Rectal smooth muscle tissue (tissue), 1 donor: ENCODE data around the gene NUP35.
A peak's percentile ranks its signal among the peaks of the same experiment; 100 is the strongest.

ENCODE experiments used
- H3K27ac ChIP-seq: one replicate; pipeline ENCODE4 v1.7.0; 2013; ENCODE audit warnings: low read depth, low read length, inconsistent platforms
- H3K27me3 ChIP-seq: one replicate; pipeline ENCODE4 v1.7.0; 2013; ENCODE audit warnings: low read length; ENCODE audit not compliant: control insufficient read depth, insufficient read depth
- H3K36me3 ChIP-seq: one replicate; pipeline ENCODE4 v1.7.0; 2013; ENCODE audit warnings: low read length; ENCODE audit not compliant: control insufficient read depth, insufficient read depth
- H3K4me1 ChIP-seq: one replicate; pipeline ENCODE4 v1.7.0; 2013; ENCODE audit warnings: low read length; ENCODE audit not compliant: control insufficient read depth, insufficient read depth
- H3K4me3 ChIP-seq: one replicate; pipeline ENCODE4 v1.7.0; 2013; ENCODE audit warnings: low read length
- H3K9ac ChIP-seq: one replicate; pipeline ENCODE4 v1.7.0; 2013; ENCODE audit warnings: low read length

The NUP35 gene

GRCh38 chr2:183124222-183124956 lies at the start of gene NUP35:
Gene NUP35, plus strand, starts transcription at chr2:183124443. Its CDS starts 15 bp downstream, at chr2:183124458.
- peak within 1 kb of the TSS; percentile 99 for H3K4me3 ChIP-seq
- peaks cover 4% of the 10 kb centered on the region for H3K4me1 ChIP-seq
- H3K27ac ChIP-seq = peak within 1 kb of the TSS; percentile 89
- no peaks in the 10 kb centered on the region for H3K36me3 ChIP-seq
- no peaks in the 10 kb centered on the region for H3K27me3 ChIP-seq
- peak within 1 kb of the TSS; percentile 28 for H3K9ac ChIP-seq

GRCh38 chr2:183078163-183078463 lies 46.1 kb upstream of the NUP35 start:
- peak overlapping the region; percentile 89 for H3K4me3 ChIP-seq
- no peaks in the 10 kb centered on the region for H3K36me3 ChIP-seq
- H3K4me1 ChIP-seq = peaks cover 2% of the 10 kb centered on the region
- no peaks in the 10 kb centered on the region for H3K27me3 ChIP-seq
- no peak overlapping the region for H3K9ac ChIP-seq
- H3K27ac ChIP-seq = peak overlapping the region; percentile 97

- H3K27ac ChIP-seq = peak within 1 kb of the TSS; percentile 97
- H3K9ac ChIP-seq = peak within 1 kb of the TSS; percentile 94
- peak within 1 kb of the TSS; percentile 89 for H3K4me3 ChIP-seq
- peaks cover 2% of the 10 kb centered on the region for H3K4me1 ChIP-seq
- H3K27me3 ChIP-seq = no peaks in the 10 kb centered on the region
- H3K36me3 ChIP-seq = no peaks in the 10 kb centered on the region
These were observed 45.6 kb upstream of the NUP35 start, which contains the start of gene DUSP19 for GRCh38 chr2:183078464-183079138. Gene DUSP19, plus strand, starts transcription at chr2:183078747. Its CDS starts 187 bp downstream, at chr2:183078934.

GRCh38 chr2:183079139-183079775 lies 45.0 kb upstream of the NUP35 start:
- H3K36me3 ChIP-seq = no peaks in the 10 kb centered on the region
- H3K4me1 ChIP-seq = peaks cover 2% of the 10 kb centered on the region
- peak overlapping the region; percentile 97 for H3K27ac ChIP-seq
- H3K4me3 ChIP-seq = peak overlapping the region; percentile 89
- peak overlapping the region; percentile 94 for H3K9ac ChIP-seq
- no peaks in the 10 kb centered on the region for H3K27me3 ChIP-seq

- Histone ChIP-seq H3K27me3 (no peaks in the 10 kb centered on the region), H3K4me1 (peaks cover 2% of the 10 kb centered on the region), H3K27ac (no peak overlapping the region), H3K36me3 (no peaks in the 10 kb centered on the region), H3K4me3 (no peak overlapping the region), H3K9ac (no peak overlapping the region)
These were observed 42.3 kb upstream of the NUP35 start for GRCh38 chr2:183081911-183082310.

GRCh38 chr2:183088061-183088460 lies 36.2 kb upstream of the NUP35 start:
- no peaks in the 10 kb centered on the region for H3K36me3 ChIP-seq
- H3K27ac ChIP-seq = no peak overlapping the region
- H3K9ac ChIP-seq = no peak overlapping the region
- H3K4me1 ChIP-seq = no peaks in the 10 kb centered on the region
- no peak overlapping the region for H3K4me3 ChIP-seq
- H3K27me3 ChIP-seq = no peaks in the 10 kb centered on the region

- Histone ChIP-seq H3K4me3 (no peak overlapping the region), H3K27ac (no peak overlapping the region), H3K4me1 (no peaks in the 10 kb centered on the region), H3K27me3 (no peaks in the 10 kb centered on the region), H3K9ac (no peak overlapping the region), H3K36me3 (no peaks in the 10 kb centered on the region)
These were observed 34.9 kb upstream of the NUP35 start for GRCh38 chr2:183089192-183089851.

GRCh38 chr2:183091318-183091953 lies 32.8 kb upstream of the NUP35 start:
- H3K27ac ChIP-seq = no peak overlapping the region
- H3K4me3 ChIP-seq = no peak overlapping the region
- no peaks in the 10 kb centered on the region for H3K36me3 ChIP-seq

GRCh38 chr2:183091954-183092345 lies 32.3 kb upstream of the NUP35 start:
- H3K27ac ChIP-seq = no peak overlapping the region
- H3K36me3 ChIP-seq = no peaks in the 10 kb centered on the region
- no peak overlapping the region for H3K4me3 ChIP-seq
- H3K4me1 ChIP-seq = no peaks in the 10 kb centered on the region
- H3K27me3 ChIP-seq = no peaks in the 10 kb centered on the region
- no peak overlapping the region for H3K9ac ChIP-seq

More at GRCh38 chr2:183091318-183091953, 32.8 kb upstream of the NUP35 start:
- no peaks in the 10 kb centered on the region for H3K4me1 ChIP-seq
- no peak overlapping the region for H3K9ac ChIP-seq
- H3K27me3 ChIP-seq = no peaks in the 10 kb centered on the region

- H3K9ac ChIP-seq = no peak overlapping the region
- no peaks in the 10 kb centered on the region for H3K36me3 ChIP-seq
- no peak overlapping the region for H3K4me3 ChIP-seq
- no peaks in the 10 kb centered on the region for H3K27me3 ChIP-seq
- no peak overlapping the region for H3K27ac ChIP-seq
- no peaks in the 10 kb centered on the region for H3K4me1 ChIP-seq
These were observed 30.2 kb upstream of the NUP35 start for GRCh38 chr2:183093857-183094657.

GRCh38 chr2:183105402-183106134 lies 18.7 kb upstream of the NUP35 start:
- H3K4me1 ChIP-seq = no peaks in the 10 kb centered on the region
- no peaks in the 10 kb centered on the region for H3K36me3 ChIP-seq
- no peak overlapping the region for H3K4me3 ChIP-seq
- no peak overlapping the region for H3K9ac ChIP-seq
- no peaks in the 10 kb centered on the region for H3K27me3 ChIP-seq
- no peak overlapping the region for H3K27ac ChIP-seq
